ENCODE measurements around the gene CEP350. TPM values are rescaled to one million over a fixed set of nuclear protein-coding genes. Genes with fewer than 3 reads are reported as not detected.
A peak's percentile ranks its signal among the peaks of the same experiment; 100 is the strongest.

Gene CEP350
- total RNA-seq, 1 experiment from 2014 or later: 42.3 TPM

DNA sequence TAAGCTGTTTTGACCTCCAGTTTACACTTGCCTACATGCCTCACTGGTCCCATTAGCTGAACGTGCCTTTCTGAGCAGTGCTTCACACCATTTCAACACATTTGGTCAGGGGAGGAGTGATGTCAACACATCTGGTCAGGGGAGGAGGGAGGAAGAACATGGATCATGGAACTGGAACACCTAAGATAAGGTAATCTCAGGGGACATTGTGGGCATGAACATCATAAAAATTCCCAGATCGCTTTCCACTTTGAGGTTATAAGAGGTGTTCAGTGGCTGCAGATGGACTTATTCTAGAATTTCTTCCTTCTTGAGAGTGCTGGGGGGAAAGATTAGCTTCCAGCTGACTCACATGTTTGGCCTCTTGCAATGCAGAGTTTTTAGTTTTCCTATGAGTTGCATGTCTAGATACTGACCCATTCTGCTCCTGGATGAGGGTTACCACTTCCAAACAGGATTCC, 202.1 kb downstream of the CEP350 start:
- TF ChIP-seq, protein P1, sequence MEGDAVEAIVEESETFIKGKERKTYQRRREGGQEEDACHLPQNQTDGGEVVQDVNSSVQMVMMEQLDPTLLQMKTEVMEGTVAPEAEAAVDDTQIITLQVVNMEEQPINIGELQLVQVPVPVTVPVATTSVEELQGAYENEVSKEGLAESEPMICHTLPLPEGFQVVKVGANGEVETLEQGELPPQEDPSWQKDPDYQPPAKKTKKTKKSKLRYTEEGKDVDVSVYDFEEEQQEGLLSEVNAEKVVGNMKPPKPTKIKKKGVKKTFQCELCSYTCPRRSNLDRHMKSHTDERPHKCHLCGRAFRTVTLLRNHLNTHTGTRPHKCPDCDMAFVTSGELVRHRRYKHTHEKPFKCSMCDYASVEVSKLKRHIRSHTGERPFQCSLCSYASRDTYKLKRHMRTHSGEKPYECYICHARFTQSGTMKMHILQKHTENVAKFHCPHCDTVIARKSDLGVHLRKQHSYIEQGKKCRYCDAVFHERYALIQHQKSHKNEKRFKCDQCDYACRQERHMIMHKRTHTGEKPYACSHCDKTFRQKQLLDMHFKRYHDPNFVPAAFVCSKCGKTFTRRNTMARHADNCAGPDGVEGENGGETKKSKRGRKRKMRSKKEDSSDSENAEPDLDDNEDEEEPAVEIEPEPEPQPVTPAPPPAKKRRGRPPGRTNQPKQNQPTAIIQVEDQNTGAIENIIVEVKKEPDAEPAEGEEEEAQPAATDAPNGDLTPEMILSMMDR (IDR thresholded peaks at IDR 0.05; ENCODE audit: unreplicated experiment): no peak
- CTCF ChIA-PET: interaction anchor here (2.2 to 6.5 kb wide), 3 partner anchors 12 to 22 kb away, joined by 8 to 89 read pairs (median 10); no protein-coding TSS in a partner anchor
- peaks cover 53% of the 10 kb centered on the region for H3K36me3 Mint-ChIP-seq (ENCODE audit: insufficient read depth, unreplicated experiment)
- intact Hi-C loops (cut with micrococcal nuclease; ENCODE audit: unreplicated experiment): loop anchor here (2.0 kb wide), 2 partner anchors 14 to 280 kb away; partner anchors contain the start of gene TOR1AIP2
- no TSS peak for BruUV-seq (replicated peaks)
- H3K27ac Mint-ChIP-seq (ENCODE audit: unreplicated experiment): peak overlapping the region; percentile 78
- H3K4me3 Mint-ChIP-seq (ENCODE audit: low read depth, unreplicated experiment): peak overlapping the region; percentile 99
- H3K27me3 Mint-ChIP-seq (ENCODE audit: unreplicated experiment): no peaks in the 10 kb centered on the region
- DNase-seq: no peak
- H3K9me3 Mint-ChIP-seq (ENCODE audit: low read depth, unreplicated experiment): no peaks in the 10 kb centered on the region
- H3K4me1 Mint-ChIP-seq (ENCODE audit: low read depth, unreplicated experiment): peaks cover 66% of the 10 kb centered on the region

DNA sequence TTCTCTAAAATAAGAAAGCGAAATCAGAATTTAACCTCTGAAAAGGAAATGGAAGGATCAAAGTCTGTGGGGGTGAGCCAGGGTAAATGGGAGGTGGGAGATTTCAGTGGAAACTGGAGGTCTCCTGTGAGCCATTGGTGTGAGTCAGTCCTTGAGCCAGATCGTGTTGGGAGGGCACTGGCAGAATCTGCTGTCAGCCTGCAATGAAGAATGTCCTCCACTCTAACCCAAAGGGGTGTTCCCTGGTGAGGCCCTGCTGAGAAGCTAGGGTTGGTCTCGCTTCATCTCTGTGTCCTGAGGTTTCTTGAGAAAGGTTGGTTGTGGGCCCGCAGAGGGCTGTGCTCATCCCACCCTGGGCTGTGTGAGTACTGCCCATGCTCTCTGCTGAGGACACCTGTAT, 202.5 kb downstream of the CEP350 start:
- intact Hi-C loops (cut with micrococcal nuclease; ENCODE audit: unreplicated experiment): loop anchor here (2.0 kb wide), 2 partner anchors 14 to 280 kb away; partner anchors contain the start of gene TOR1AIP2
- Mint-ChIP-seq H3K27ac (ENCODE audit: unreplicated experiment) (peak overlapping the region; percentile 78), H3K4me3 (ENCODE audit: low read depth, unreplicated experiment) (peak overlapping the region; percentile 99), H3K27me3 (ENCODE audit: unreplicated experiment) (no peaks in the 10 kb centered on the region), H3K4me1 (ENCODE audit: low read depth, unreplicated experiment) (peaks cover 62% of the 10 kb centered on the region), H3K9me3 (ENCODE audit: low read depth, unreplicated experiment) (no peaks in the 10 kb centered on the region), H3K36me3 (ENCODE audit: insufficient read depth, unreplicated experiment) (peaks cover 52% of the 10 kb centered on the region)
- CTCF ChIA-PET: interaction anchor here (0.9 to 6.5 kb wide), 4 partner anchors 12 to 342 kb away, joined by 4 to 89 read pairs (median 7); partner anchors contain the start of gene LHX4
- DNase-seq: no peak
- TF ChIP-seq, protein P1 (IDR thresholded peaks at IDR 0.05; ENCODE audit: unreplicated experiment): no peak
- TSS peak; percentile 21 for BruUV-seq (replicated peaks)

DNA sequence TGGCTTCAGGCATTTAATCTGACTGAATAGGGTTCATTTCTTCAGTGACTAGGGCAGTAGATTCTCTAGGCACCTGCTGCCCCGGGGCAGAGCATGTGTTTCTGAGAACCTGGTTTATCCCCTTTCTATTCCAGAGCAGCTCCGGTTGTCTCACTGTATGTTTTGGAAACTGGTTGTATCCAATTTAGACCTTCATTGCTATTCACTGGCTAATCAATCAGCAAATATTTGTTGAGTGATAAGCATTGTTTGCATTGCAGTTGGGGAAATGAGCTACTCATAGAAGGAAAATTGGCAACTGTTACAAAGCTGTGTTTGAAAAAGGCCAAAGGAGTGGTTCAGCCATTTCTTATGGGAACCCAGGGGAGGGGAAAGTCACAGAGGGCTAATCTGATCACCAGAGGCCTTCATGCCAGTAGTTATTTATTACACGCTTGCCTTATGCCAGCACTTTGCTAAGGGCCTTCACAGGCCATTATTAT, 203.0 kb downstream of the CEP350 start:
- TF ChIP-seq, protein P1 (IDR thresholded peaks at IDR 0.05; ENCODE audit: unreplicated experiment): no peak
- H3K27me3 Mint-ChIP-seq (ENCODE audit: unreplicated experiment): no peaks in the 10 kb centered on the region
- H3K9me3 Mint-ChIP-seq (ENCODE audit: low read depth, unreplicated experiment): no peaks in the 10 kb centered on the region
- intact Hi-C loops (cut with micrococcal nuclease; ENCODE audit: unreplicated experiment): loop anchor here (2.0 kb wide), 2 partner anchors 13 to 281 kb away; partner anchors contain the start of gene TOR1AIP2
- CTCF ChIA-PET: interaction anchor here (0.9 to 6.5 kb wide), 4 partner anchors 11 to 343 kb away, joined by 4 to 89 read pairs (median 7); partner anchors contain the start of gene LHX4
- DNase-seq: peak; percentile 82
- peaks cover 52% of the 10 kb centered on the region for H3K36me3 Mint-ChIP-seq (ENCODE audit: insufficient read depth, unreplicated experiment)
- H3K4me3 Mint-ChIP-seq (ENCODE audit: low read depth, unreplicated experiment): peak overlapping the region; percentile 99
- peaks cover 57% of the 10 kb centered on the region for H3K4me1 Mint-ChIP-seq (ENCODE audit: low read depth, unreplicated experiment)
- BruUV-seq (replicated peaks): no TSS peak
- peak overlapping the region; percentile 78 for H3K27ac Mint-ChIP-seq (ENCODE audit: unreplicated experiment)

DNA sequence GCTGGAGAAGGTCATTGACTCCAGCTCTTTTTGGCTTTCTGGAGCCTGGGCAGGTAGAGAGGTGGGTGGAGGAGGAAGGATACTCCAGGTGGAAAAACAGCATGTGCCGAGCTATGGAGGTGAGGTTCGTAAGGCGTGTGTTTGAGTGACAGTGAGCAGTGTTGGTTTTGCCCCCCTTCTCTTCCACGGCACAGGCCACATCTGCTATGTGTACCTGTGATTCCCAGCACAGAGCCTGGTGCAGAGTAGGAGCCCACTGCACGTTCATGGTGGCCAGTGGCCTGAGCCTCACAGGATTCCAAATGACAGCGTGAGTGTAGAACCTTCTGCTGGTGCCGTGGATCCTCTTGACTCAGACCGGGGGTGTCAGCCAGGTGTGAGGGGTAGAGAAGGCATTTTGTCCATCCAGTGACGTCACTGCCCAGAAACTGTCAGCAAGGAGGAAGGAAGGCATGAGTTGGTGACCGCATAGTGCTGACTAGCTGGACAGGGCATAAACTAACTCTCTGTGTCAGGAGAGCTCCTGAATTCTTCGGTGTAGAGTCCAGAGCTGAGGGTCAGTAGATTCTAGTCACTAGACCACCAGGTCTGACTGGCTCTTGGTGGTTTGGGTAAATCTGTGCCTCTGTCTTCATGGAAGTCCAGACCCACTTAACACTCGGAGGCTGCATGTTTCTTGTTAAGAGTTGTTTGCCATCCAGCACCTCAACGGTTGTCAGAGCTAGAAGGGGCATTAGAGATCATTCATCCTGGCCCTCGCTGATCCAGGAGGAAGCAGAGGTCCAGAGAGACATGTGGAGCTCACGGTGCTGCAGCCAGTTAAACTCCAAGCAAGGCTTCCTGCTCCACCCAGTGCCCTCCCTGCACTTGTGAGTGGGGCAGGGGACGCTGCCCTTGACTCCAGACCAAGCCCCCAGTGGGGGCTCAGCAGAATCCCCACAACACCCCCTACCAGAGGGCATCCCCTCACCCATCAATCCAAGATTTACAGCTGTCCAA, 203.8 kb downstream of the CEP350 start:
- Mint-ChIP-seq H3K4me1 (ENCODE audit: low read depth, unreplicated experiment) (peaks cover 60% of the 10 kb centered on the region), H3K27ac (ENCODE audit: unreplicated experiment) (peak overlapping the region; percentile 78), H3K4me3 (ENCODE audit: low read depth, unreplicated experiment) (peak overlapping the region; percentile 99), H3K27me3 (ENCODE audit: unreplicated experiment) (no peaks in the 10 kb centered on the region), H3K36me3 (ENCODE audit: insufficient read depth, unreplicated experiment) (peaks cover 52% of the 10 kb centered on the region), H3K9me3 (ENCODE audit: low read depth, unreplicated experiment) (no peaks in the 10 kb centered on the region)
- TF ChIP-seq, protein P1 (IDR thresholded peaks at IDR 0.05; ENCODE audit: unreplicated experiment): no peak
- intact Hi-C loops (cut with micrococcal nuclease; ENCODE audit: unreplicated experiment): no loop called here
- no peak for DNase-seq
- CTCF ChIA-PET: interaction anchor here (0.8 to 6.5 kb wide), 5 partner anchors 10 to 344 kb away, joined by 3 to 89 read pairs (median 4); partner anchors contain the start of gene LHX4
- no TSS peak for BruUV-seq (replicated peaks)

Measured in Calu3 (cell line).